NCI-H187 treated with DMSO at 0.1 percent for 48 hours (cell line): ENCODE measurements around the gene SPECC1.
"Not testable (repeated sequence)": the region's sequence is repeated elsewhere in the genome, so short reads cannot be mapped to it uniquely, and the experiment has no call there.

Source experiments
- DNase-seq: peaks from one replicate; lab custom pipeline; 2025; lab: John Stamatoyannopoulos, UW

SPECC1 gene

DNA sequence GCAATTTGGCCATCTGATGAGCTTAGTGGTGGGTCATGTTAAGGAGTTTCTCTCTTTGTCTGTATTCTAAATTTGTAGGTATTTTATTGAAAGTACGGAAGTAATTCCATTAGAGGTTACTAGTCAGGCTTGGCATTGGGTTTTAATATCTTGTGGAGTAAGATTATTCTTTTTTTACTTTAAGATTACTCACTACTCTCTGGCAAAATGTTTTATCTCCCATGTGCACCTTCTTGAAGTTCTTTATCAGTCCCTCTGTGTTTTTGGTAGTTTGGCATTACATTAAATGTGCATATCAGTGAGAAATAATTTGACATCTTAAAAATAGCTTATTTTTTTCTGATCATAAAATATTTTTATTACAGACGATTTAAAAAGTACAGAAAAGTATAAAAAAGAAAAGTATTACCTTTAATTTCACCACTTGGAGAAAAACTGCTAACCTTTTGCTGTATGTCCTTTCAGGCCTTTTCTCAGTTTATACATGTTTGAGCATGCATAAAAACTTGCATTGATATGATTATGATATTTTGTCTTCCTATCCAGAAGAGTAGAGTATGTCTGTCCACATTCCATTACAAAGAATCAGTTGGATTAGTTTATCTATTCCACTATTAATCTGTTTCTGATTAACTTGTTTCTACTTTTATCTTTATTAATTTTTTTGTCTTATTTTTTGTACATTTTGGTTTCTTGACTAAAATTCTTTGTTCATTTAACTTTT is 198.3 kb downstream of the SPECC1 start:
- DNase-seq: no peak

DNA sequence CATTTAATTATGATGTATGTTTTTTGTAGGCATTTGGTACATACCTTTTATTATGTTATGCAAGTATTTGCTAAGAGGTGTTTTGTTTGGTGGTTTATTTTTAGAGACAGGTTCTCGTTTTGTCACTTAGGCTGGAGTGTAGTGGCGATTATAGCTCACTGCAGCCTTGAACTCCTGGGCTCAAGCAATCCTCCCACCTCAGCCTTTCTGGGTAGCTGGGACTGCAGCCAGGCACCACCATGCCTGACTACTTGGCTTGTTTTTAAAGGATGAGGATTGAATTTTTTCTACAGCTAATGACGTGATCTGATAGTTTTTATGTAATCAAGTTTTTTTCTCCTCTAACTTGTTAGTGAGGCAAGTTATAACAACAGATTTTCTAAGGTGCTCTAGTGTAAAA is 199.6 kb downstream of the SPECC1 start:
- DNase-seq: no peak

GRCh38 chr17:20210180-20210579 is 201.0 kb downstream of the SPECC1 start:
- DNase-seq: no peak

DNA sequence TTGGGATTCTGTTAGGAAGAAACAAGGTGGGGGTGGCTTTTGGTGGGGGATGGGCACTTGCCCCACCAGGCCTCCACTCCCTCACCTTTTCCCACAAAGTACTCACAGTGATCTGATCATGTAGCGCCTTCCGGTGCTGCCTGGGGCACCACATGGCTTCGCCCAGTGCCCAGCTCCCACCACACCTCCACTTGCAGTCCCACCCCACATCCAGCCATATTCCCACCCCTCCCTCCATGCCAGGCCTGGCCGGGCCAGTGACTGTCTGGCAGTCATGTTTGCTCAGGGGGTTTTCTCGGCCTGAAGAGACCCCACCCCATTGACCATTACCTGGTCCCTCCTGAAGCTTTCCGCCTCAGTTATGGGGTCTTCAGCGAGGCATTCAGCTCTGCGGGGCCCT is 201.5 kb downstream of the SPECC1 start:
- DNase-seq: no peak

DNA sequence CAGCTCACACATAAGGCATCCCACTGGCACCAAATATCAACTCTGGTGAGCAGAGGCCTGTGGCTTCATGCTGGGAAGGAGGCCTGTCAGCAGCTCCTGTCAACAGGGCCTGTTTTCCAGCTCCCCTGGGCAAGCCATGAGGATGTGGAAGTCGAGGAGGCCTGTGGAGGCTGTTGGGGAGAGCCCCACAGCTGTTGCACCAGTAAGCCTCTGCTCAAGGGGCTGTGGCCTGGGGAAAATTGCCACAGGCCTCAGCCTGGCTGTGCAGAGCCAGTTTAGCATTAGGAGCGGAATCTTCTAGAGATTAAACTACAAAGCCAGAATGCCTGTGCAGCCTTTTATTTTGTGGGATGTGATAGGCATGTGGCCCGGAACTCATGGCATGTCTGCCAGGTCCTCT is 202.1 kb downstream of the SPECC1 start:
- DNase-seq: no peak

- no peak for DNase-seq
These were observed 204.3 kb downstream of the SPECC1 start for GRCh38 chr17:20213449-20213848.

GRCh38 chr17:20214794-20215193 is 205.6 kb downstream of the SPECC1 start:
- DNase-seq: no peak

DNA sequence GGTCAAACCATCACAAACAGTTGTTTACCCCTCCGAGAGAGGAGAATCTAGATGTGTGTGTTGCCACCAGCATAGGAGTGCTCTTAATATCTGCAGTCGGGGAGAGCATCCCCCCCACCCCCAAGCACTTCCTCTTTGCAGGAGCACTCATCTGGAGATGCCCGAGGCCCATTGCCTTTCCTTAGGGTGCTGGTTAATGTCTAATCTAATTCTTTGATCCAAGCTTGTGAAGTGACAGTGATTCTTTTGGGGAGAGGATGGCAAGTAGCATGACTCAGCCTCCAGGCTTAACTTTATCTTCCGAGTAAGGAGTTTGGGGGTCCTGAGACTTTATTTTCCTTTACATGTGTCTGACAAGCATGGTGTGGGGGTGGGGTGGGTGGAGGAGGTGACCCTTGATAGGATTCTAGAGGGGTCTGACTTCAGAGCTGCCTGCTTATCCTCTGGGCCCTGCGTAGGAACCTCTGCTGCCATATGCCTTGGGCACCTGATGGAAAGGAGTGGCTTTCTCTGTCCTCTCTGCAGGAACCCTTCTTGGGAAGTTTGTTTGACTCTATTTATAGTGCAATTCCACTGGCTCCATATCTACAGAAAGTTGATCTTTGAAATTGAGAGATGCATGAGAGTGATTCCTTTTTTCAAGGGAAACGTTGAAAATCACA is 207.1 kb downstream of the SPECC1 start:
- DNase-seq: no peak

- DNase-seq: no peak
These were observed 207.7 kb downstream of the SPECC1 start for GRCh38 chr17:20216853-20217252.

- DNase-seq: no peak
These were observed 208.5 kb downstream of the SPECC1 start for GRCh38 chr17:20217677-20218076.

DNA sequence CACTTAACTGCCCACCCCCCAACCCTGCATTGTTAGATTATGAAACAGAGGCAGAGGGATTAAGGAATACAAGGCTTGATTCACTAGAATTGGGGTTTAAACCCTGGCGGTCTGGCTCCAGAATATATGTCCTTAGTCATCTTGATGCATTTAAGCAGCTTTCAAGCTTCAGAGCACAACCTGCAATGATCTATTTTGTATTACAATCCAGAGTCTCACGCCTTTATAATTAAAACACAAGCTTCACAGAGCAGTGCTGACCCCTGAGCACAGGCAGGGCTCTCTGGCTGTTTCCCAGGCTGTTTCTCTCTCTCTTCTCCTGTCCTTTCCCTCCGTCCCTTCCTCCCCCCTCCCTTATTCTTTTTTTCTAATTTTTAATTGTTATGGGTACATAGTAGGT is 209.1 kb downstream of the SPECC1 start:
- no peak for DNase-seq

GRCh38 chr17:20223808-20224328 is 214.7 kb downstream of the SPECC1 start:
- no peak for DNase-seq

DNA sequence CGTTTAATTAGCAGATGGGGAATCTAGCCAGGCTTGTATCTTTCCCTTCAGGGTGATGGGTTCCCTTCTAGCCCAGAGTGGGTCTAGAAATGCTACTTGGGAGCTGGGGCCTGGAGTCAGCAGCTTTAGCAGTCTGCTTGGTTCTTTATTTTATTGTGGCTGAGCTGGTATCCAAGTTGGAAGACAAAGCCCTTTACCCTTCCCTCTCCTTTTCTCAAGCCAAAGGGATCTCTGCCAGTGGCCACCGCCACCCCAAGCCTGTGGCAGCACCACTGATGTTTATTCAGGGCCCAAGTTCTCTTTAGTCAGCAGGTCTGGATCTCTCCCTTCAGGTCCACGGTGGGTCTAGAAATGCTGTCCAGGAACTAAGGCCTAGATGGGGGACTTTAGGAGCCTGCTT is 215.2 kb downstream of the SPECC1 start:
- no peak for DNase-seq

GRCh38 chr17:20225162-20226115 is 216.3 kb downstream of the SPECC1 start:
- no peak for DNase-seq

- no peak for DNase-seq
These were observed 217.8 kb downstream of the SPECC1 start for GRCh38 chr17:20226814-20227482.

GRCh38 chr17:20227720-20228370 is 218.7 kb downstream of the SPECC1 start:
- DNase-seq: not testable (repeated sequence)

DNA sequence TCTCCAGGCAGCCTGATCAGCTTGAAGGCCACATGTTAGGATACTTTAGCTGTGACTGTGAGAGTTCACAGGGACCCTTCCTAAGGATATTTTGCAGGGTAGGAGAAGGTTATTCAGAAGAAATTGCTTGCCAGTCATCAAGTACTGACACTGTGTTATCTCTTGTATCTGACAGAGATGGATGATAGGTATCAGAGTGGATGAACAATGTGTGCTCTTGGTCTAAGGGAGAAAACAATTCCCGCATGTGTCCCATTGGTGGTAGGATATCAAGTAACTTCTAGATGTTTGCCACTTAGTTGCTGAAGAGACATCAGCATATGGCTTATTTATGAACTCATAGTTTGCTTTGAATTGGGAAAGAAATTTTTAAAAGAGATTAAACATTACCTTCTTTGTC is 219.3 kb downstream of the SPECC1 start:
- no peak for DNase-seq

GRCh38 chr17:20228860-20229259 is 219.7 kb downstream of the SPECC1 start:
- no peak for DNase-seq

DNA sequence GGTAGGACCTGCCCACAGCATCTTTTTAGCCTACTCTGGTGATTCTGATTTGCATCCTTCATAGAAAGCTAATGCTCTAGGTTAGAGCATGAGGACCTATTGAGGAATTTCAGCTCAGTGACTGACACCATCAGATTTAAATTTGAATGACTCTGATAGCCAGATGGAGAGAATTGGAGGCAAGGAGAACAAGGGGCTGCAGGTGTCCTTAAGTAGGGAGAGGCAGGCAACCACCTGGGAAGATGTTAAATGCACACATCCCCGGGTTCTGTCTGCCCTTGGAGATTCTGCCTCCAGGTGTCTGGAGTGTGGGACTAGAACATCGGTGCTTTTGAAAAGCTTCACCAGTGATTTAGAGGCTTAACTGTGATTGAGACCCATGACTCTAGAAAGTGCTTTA is 221.8 kb downstream of the SPECC1 start:
- DNase-seq: no peak

DNA sequence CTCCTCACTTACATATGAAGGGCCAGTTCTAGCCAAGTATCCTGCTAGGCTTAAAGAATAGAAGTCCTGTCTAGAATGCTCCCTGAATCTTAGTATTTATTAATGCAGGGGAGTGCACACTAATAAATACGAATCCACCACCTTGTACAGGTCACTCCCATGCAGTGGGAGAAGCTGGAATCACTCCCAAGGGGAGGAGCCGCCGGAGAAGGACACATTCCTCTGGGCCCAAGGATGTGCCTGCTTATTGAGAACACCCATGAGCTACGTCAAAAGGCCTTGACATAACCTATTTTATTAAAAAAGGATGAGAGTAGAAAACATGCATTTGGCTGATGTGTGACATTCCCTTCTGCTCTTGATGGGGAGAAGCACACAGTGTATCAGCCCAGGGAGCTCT is 223.5 kb downstream of the SPECC1 start:
- no peak for DNase-seq

DNA sequence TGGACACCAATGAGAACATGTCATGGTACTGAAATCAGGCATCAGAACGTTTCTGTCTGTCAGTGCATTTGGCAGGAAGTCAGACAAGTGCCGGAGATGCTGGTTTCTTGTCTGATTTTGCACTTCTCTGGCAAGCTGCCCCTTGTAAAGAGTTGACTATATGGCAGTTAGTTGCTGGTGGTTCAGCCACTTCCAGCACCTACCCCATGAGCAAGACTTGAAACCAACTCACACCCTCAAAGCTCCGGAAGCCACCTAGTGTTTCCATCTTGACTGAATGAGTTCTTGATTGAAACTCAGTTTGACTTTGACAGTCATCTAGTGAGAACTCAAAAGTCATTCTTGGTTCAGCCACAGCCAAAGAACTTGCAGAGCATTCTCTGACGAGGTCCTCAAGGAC is 225.1 kb downstream of the SPECC1 start:
- no peak for DNase-seq
